Kidney tubule cell (primary cell): ENCODE measurements around the gene CENPV.
A peak's percentile ranks its signal among the peaks of the same experiment; 100 is the strongest.

Experiments used
- DNase-seq: peaks from one replicate; pipeline ENCODE4 v3.0.0-alpha.2; 2018; ENCODE audit warnings: low spot score

The CENPV gene

GRCh38 chr17:16361874-16362273 is 8.6 kb upstream of the CENPV start:
- no peak for DNase-seq

- no peak for DNase-seq
Measured at GRCh38 chr17:16358394-16358793, 5.1 kb upstream of the CENPV start.

GRCh38 chr17:16354585-16354984 is 1.3 kb upstream of the CENPV start:
- DNase-seq, result no peak

- peak; percentile 27 for DNase-seq
Measured at GRCh38 chr17:16352667-16353316, 477 bp downstream of the CENPV start.

- peak; percentile 39 for DNase-seq
Measured at GRCh38 chr17:16352303-16352666, 984 bp downstream of the CENPV start.

- no peak for DNase-seq
Measured at GRCh38 chr17:16351831-16352230, 1.4 kb downstream of the CENPV start.

GRCh38 chr17:16349431-16349830 is 3.8 kb downstream of the CENPV start:
- DNase-seq, result no peak

- DNase-seq, result no peak
Measured at GRCh38 chr17:16348586-16348985, 4.7 kb downstream of the CENPV start.

- no peak for DNase-seq
Measured at GRCh38 chr17:16346721-16347271, 6.5 kb downstream of the CENPV start.

GRCh38 chr17:16345565-16345964 is 7.7 kb downstream of the CENPV start:
- DNase-seq, result no peak

GRCh38 chr17:16343569-16343968 is 9.7 kb downstream of the CENPV start:
- DNase-seq, result no peak

GRCh38 chr17:16342979-16343378 is 10.3 kb downstream of the CENPV start:
- DNase-seq, result peak; percentile 13

- no peak for DNase-seq
Measured at GRCh38 chr17:16339959-16340358, 13.3 kb downstream of the CENPV start.

- no peak for DNase-seq
Measured at GRCh38 chr17:16339402-16339801, 13.9 kb downstream of the CENPV start.

GRCh38 chr17:16338391-16338790 is 14.9 kb downstream of the CENPV start:
- DNase-seq, result no peak

GRCh38 chr17:16329519-16330271 is 23.6 kb downstream of the CENPV start:
- peak; percentile 70 for DNase-seq

- DNase-seq, result no peak
Measured at GRCh38 chr17:16328997-16329396, 24.3 kb downstream of the CENPV start.

- no peak for DNase-seq
Measured at GRCh38 chr17:16327018-16327417, 26.3 kb downstream of the CENPV start.

GRCh38 chr17:16325964-16326363 is 27.3 kb downstream of the CENPV start:
- DNase-seq, result no peak

- no peak for DNase-seq
Measured at GRCh38 chr17:16322636-16323035, 30.6 kb downstream of the CENPV start.

- no peak for DNase-seq
Measured at GRCh38 chr17:16319969-16320368, 33.3 kb downstream of the CENPV start.

- DNase-seq, result no peak
Measured at GRCh38 chr17:16314859-16315258, 38.4 kb downstream of the CENPV start.

- DNase-seq, result peak; percentile 44
Measured at GRCh38 chr17:16314189-16314588, 39.1 kb downstream of the CENPV start.
